MM.1S (cell line): ENCODE data around the gene FEN1.

Source experiments
- EZH2 ChIP-seq: fragments of 300-600 bp; sonication (generic); optimal IDR thresholded peaks from 2 replicates; pipeline ENCODE3; 2017; ENCODE audit warnings: low read depth, mild to moderate bottlenecking, antibody characterized with exemption, low read length, mixed read lengths
- EZH2phosphoT487 ChIP-seq: fragments of 300-600 bp; sonication (generic); IDR thresholded peaks from 2 replicates; pipeline ENCODE4 v1.6.1; 2018; ENCODE audit warnings: antibody characterized with exemption, low read length
- TF ChIP-seq, protein P1 (sequence below): fragments of 300-600 bp; sonication (generic); IDR thresholded peaks from 2 replicates; pipeline ENCODE4 v1.5.1; 2016; ENCODE audit warnings: antibody characterized with exemption, low read length, mixed read lengths

DNA sequence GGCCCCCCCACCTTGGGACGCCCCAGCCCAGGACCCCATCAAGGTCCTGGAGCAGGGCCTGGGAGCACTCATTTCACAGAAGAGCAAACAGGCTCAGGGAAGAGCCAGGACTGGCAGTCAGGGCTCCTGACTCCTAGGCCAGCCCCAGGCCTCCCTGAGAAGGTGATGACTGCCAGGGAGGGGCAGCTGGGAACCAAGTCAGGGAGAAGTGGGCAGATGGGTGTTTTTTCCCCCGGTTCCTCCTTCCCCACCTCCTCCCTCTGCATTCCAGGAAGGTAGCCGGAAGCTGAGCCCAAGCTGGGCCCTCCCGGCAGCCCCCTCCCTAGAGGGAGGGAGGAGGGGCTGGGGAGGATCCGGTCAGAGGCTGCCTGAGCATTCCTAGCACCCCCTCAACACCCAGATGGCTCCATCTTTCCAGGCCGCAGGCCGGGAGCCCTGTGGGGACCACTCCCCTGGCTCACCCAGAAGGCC lies 20.7 kb upstream of the FEN1 start:
- TF ChIP-seq, protein P1, sequence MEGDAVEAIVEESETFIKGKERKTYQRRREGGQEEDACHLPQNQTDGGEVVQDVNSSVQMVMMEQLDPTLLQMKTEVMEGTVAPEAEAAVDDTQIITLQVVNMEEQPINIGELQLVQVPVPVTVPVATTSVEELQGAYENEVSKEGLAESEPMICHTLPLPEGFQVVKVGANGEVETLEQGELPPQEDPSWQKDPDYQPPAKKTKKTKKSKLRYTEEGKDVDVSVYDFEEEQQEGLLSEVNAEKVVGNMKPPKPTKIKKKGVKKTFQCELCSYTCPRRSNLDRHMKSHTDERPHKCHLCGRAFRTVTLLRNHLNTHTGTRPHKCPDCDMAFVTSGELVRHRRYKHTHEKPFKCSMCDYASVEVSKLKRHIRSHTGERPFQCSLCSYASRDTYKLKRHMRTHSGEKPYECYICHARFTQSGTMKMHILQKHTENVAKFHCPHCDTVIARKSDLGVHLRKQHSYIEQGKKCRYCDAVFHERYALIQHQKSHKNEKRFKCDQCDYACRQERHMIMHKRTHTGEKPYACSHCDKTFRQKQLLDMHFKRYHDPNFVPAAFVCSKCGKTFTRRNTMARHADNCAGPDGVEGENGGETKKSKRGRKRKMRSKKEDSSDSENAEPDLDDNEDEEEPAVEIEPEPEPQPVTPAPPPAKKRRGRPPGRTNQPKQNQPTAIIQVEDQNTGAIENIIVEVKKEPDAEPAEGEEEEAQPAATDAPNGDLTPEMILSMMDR: no peak
- no peak for TF ChIP-seq EZH2
- no peak for TF ChIP-seq EZH2phosphoT487
